IPS DF 4.7 (cell line): Measurements from ENCODE around the gene UIMC1.

ENCODE experiments used
- DNase-seq: peaks from one replicate; pipeline ENCODE4 v3.0.0-alpha.2; 2013; ENCODE audit warnings: low spot score; ENCODE audit errors: extremely low read depth

UIMC1 gene

GRCh38 chr5:176886336-176887251 lies 120.0 kb downstream of the UIMC1 start:
- DNase-seq, result no peak

GRCh38 chr5:176884571-176884890 lies 122.0 kb downstream of the UIMC1 start:
- no peak for DNase-seq

- no peak for DNase-seq
Measured at GRCh38 chr5:176883700-176884570, 122.6 kb downstream of the UIMC1 start.

GRCh38 chr5:176882567-176882903 lies 124.0 kb downstream of the UIMC1 start:
- no peak for DNase-seq

GRCh38 chr5:176881816-176882566 lies 124.6 kb downstream of the UIMC1 start:
- DNase-seq, result no peak

GRCh38 chr5:176881021-176881749 lies 125.4 kb downstream of the UIMC1 start:
- DNase-seq, result no peak

- DNase-seq, result no peak
Measured at GRCh38 chr5:176880366-176881020, 126.1 kb downstream of the UIMC1 start.

GRCh38 chr5:176879663-176880361 lies 126.8 kb downstream of the UIMC1 start:
- no peak for DNase-seq

GRCh38 chr5:176878906-176879662 lies 127.5 kb downstream of the UIMC1 start:
- no peak for DNase-seq

GRCh38 chr5:176878463-176878862 lies 128.1 kb downstream of the UIMC1 start:
- no peak for DNase-seq

- DNase-seq, result no peak
Measured at GRCh38 chr5:176877793-176878331, 128.7 kb downstream of the UIMC1 start.

GRCh38 chr5:176876506-176877431 lies 129.8 kb downstream of the UIMC1 start:
- DNase-seq, result no peak

- DNase-seq, result no peak
Measured at GRCh38 chr5:176875783-176876505, 130.6 kb downstream of the UIMC1 start.

GRCh38 chr5:176875014-176875550 lies 131.5 kb downstream of the UIMC1 start:
- DNase-seq, result no peak

- DNase-seq, result no peak
Measured at GRCh38 chr5:176874198-176874780, 132.3 kb downstream of the UIMC1 start.

GRCh38 chr5:176873541-176874172 lies 132.9 kb downstream of the UIMC1 start:
- no peak for DNase-seq
